NCI-H1092 (cell line): Measurements from ENCODE around the gene PTPRT.

ENCODE experiments used
- DNase-seq: peaks from one replicate; lab custom pipeline; 2025; lab: John Stamatoyannopoulos, UW

The PTPRT gene

DNA sequence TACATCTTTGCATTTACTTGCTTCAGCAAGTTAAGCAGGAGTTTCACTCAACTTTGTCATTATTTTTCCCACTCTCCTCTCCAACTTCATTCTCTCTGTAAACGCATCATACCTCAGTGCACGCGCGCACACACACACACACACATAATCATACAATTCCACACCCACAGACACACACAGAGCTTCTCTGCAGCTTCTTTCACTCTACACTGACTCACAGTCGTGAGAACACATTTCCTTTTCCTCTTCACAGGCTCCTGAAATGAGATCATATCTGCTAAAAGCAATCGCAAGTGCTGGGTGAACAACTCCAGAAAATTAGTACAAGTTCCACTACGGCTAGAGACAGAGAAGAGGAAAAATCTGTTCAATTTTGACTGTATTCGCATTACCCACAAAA lies 215.4 kb downstream of the PTPRT start:
- DNase-seq: no peak

DNA sequence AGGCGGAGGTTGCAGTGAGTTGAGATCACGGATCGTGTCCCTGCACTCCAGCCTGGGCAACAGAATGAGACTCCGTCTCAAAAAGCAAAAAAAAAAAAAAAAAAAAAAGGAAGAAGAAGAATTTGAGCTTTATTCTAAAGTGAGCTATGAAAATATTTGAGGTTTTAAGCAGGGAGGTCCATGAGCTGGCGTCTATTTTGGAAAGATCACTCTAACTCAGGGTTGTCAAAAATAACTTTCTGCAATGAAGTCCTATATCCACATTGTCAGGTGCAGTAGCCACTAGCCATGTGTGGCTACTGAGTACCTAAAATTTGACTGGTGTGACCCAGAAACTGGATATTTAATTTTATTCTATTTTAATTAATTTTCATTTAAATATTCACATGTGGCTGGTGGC lies 217.1 kb downstream of the PTPRT start:
- no peak for DNase-seq

DNA sequence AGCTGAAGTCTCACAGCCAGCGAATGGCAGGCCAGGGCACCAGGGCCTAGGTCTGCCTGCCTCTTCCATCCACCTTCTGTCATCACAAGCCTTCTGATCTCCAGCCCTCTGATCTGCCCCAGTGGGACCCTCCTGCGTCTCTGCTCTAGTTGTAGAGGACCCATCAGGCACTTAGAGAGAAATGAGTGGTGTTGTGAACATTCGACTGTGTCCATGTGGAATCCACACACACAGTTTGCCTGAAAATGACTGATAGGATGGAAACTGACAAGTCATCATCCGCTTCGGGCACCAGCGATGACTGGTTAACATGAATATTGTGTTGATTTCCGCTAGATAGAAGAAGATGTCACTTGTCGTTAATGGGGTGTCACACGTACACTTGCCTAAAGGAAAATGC lies 221.0 kb downstream of the PTPRT start:
- DNase-seq: no peak

DNA sequence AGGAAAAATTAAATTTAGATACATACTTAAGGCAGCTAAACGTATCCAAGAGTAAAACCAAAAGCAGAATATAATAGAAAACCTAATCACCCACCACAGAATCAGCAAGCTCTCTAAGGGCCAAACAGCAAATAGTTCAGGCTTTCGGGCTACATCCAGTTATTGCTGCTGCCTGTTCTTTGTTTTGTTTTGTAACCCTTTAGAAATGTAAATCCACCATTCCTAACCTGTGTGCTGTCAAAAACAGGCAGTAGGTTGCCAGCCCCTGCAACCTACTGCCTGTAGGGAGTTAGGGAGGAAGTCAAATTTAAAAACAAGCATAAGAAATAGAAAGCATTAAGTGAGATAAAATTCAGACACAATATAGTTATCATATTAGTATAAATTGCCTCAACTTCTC lies 225.9 kb downstream of the PTPRT start:
- DNase-seq: no peak

DNA sequence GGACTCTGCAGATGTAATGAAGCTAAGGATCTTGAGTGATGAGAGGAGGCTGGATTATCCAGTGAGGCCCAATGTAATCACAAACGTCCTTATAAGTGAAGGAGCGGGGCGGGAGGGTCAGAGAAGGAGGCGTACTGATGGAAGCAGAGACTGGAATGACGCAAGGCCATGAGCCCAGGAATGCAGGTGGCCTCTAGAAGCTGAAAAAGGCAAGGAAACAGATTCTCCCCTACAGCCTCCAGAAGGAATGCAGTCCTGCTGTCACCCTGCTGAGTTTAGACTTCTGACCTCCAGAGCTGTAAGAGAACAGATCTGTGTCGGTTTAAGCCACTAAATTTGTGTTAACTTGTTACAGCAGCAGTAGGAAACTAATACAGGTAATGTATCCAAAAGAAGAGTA lies 227.9 kb downstream of the PTPRT start:
- no peak for DNase-seq

DNA sequence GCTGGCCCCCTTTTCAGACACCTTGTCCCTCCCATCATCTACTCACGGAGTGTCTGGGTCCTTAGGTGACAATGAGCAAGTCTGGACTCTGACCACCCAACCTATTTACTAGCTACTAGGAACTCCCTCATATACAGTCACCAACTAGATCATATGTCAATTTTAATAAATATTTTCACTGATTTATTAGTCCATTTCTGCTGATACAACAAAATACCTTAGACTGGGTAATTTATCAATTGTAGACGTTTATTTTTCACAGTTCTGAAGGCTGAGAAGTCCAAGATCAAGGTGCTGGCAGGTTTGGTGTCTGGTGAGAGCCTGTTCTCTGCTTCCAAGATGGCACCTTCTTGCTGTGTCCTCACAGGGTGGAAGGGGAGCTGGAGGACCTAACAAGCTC lies 229.7 kb downstream of the PTPRT start:
- no peak for DNase-seq

DNA sequence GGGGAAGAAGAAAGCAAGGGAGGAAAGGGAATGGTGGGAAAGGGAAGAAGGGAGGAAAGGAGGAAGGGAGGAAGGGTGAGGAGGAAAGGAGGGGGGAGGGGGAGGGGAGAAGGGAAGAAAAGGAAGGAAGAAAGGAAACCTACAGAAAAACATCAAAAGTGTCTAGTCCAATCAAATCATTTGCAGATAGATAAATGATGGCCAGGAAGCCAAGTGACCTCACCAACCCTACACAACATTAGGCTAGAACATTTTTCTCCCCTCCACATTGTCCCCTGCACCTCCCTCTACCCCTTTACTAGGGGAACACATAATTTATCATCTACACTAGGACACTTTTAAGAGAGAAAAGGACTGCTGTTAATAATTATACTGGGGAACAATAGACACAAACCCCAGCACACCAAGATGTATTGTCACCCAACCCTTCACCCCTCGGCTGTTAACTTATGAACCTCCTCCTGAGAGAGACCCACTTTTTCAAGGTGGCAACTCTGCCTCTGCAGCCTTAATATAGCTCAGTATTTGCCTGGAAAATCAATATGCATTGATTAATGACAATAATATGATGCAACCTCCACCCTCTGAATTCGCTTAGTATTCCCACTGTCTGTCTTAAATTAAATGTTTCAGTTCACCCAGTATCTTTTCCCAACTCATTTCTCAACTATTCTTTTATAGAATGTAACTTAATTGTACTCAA lies 231.2 kb downstream of the PTPRT start:
- DNase-seq: no peak

DNA sequence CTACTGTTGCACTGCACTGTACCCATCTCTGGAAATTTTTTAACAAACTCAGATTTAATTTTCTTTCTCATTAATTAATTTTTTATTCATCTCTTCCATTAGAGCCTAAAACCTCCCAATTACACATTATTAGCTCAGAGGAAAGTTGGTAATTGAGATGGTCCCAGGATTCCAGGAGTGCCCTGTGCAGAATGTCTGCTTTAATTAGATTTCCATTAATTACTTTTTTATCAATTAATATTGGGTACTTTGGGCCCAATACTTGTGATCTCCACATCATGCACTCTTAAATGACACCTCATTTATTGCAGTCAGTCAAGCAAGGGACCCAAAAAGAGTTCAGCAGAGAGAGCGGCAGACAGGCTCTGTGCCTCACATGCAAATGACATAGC lies 232.0 kb downstream of the PTPRT start:
- no peak for DNase-seq

DNA sequence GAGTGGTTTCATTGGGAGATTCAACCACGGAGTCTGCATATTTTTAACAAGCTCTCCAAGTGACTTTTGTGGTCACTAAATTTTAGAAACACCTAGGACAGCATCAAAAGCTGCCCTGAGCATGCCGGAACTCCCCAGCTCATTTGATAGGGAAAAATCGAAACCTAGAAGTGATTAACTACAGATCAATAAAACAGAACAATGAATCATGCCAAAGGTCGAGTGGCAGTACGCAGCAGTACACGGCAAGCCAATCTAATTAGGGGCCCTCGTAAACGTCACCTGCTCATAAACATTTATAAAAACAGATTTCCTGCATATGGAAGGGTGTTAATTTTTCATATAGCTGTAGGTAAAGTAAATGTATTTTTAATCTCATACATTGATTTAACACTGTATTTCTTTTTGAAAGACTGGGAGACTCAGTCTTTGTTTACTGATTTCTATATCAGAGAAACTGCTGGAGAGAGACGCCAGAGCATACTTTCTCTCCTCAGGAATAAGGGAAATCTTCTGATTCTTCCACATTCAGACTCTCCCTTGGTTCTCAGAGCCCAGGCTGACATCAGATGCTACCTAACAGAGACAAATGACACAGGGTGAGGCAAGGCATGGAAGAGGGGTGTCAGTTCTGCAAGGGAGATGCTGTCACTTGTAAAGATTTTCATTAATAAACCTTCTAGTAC lies 232.5 kb downstream of the PTPRT start:
- DNase-seq: no peak

DNA sequence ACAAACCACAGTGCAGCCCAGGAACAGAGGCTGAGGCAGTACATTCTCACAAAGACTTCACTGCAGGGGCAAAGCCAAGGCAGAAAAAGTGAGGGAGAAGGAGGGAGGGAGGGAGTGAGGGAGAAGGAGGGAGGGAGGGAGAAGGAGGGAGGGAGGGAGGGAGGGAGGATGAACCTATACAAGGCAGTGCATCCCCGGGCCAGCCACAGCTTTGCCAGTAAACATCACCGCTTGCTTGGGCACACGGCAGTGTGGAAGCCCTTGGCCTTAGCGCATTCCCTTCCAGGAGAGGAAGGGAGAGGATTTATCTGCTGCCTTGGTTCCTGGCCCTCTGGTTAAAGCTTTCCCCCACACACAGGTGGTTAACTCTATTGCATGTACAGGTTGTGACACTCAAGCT lies 234.0 kb downstream of the PTPRT start:
- DNase-seq: no peak

DNA sequence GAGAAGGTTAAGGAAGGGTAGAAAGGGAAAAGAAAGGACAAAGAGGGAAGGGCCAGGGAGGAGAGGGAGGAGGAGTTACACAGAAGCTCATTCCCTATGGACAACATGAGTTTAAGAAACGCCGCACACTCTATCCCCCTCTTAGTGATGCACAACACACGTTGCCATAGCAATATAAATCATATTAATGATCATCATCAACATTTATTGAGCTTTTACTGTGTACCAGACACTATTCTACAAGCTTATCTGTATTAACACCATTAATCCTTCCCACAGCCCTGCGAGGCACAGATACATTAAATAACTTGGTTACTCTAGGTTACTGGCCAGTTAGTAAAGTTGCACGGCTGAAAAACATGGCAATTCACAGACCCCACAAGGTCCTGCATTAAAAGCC lies 234.8 kb downstream of the PTPRT start:
- DNase-seq: no peak

DNA sequence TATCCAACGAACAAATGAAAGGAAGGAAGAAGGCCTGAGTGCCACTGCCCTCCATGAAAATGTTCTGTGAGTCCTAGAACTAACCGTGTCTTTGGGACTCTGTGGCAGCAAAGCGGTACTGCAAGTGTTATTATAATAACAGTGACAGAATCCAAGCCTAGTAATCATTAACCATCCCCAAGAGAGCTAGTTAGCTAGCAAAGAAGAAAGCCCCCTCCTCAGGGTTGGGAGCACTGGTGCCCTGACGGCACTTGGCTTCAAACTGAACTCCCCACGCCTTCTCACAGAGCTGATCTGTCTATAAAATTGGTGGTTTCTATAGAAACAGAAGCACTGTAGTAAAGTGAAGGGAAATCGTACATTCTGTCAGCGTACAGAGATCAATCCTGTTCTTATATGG lies 239.8 kb downstream of the PTPRT start:
- no peak for DNase-seq

DNA sequence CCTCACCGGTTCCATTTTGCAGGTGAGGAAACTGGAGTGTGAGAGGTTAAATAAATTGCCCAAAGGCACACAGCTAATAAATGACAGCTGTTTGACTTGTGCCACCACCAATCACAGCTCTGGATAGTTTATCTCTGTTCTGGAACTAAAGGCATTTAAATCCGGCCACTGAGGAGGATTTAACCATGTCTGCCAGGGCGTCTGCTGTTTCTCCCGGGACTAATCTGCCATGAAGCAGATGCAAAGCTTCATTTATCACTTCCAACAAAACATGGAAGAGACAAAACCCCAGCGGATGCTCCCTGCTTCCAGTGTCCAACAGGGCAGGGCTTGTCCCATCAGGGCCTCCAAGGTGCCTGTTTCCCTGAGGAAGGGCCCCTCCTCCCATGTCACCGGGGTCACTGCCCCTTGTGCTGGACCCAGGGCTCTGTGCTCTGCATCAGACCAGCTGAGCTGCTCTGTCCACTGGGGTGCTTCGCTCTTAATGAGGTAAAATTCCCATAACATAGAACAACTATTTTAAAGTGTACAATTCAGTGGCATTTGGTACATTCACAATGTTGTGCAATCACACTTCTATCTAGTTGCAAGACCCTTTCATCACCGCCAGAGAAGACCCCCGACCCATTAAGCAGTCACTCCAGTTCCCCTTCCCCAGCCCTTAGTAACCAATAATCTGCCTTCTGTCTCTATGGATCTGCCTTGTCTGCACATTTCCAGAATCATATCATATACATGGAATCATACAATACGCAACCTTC lies 244.3 kb downstream of the PTPRT start:
- DNase-seq: no peak

DNA sequence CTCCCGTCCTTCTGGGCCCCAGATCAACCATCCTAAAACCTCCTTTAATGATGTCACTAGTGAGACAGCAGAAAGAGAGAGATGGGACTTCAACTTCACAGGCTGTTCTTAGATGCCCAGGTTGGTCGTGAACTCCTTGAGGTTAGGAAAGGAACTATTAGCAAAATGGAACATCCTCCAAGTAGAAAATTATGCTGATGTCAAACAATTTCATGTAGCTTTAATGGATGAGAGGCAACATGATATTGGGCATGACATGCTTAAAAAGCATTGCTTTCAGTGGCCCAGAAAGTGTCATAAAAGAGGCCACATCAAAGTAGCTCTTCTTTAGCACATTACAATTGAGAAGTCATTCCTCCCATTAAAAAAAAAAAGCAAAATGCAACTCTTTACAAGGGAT lies 248.1 kb downstream of the PTPRT start:
- DNase-seq: no peak

DNA sequence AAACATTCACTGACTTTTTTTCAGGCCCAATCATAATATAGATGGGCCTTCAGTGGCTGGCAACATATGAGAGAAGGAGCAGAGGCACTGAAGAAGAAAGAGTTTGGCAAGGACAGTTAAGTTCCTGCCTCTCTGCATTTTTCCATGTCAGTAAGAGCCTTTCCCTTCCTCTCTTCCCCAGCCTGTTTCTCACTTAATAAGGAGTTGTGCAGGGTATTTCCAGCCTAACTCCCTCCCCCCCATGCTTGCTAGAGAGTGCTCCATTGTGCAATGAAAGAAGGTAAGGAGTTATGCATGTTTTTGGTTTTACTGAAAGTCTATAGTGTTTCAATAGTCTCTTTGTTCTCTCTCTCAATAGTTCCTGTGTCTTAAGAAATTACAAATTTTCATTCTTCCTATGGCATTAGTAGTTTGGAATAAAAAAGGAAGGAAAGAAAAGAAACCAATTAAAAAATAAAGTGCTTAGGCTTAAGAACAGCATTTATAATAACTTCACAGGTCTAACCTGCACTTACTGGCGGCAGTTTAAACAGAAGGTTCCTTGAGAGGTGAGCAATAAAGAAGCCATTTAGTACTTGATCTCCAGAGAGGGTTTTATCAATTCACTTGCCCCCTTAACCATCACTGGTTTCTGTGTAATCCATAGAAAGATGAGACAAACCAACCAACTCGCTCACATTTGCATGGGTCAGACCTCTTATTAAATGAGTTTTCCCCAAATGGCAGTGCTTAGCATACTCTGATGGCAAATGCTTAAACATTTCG lies 251.1 kb downstream of the PTPRT start:
- no peak for DNase-seq

DNA sequence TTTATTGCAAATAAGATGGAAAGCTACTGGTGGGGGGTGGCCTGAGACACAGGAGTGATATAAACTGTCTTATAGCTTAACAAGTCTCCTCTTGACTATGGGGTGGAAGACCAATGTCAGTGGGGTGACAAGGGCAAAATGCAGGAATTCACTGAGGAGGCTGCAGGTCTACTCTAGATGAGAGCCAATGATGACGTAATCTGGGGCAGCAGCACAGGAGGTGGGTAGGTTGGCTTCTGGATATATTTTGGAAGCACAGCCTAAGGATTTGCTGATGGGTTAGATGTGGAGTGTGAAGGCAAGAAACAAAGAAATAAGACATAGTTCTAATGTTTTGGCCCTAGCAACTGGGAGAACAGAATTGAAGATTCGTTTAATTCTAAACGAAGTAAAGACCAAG lies 253.2 kb downstream of the PTPRT start:
- no peak for DNase-seq

DNA sequence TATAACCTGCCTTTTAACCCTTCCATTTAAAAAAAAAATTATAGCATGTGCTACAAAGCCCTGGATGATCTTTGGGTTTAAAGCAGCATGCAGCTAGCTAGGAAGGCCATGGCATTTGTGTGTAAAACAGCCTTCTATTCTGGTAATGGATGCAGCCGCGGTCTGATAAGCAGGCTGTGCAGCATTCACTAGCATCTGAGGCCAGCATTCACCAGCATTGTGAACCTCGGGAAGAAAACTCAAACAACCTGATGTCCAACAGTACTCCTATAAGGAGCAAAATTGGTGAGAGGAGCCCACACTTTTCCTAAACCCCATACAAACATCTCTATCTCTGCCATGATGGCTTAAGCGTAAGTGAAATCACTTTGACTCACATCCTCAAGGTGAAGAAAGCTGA lies 265.5 kb downstream of the PTPRT start:
- no peak for DNase-seq

DNA sequence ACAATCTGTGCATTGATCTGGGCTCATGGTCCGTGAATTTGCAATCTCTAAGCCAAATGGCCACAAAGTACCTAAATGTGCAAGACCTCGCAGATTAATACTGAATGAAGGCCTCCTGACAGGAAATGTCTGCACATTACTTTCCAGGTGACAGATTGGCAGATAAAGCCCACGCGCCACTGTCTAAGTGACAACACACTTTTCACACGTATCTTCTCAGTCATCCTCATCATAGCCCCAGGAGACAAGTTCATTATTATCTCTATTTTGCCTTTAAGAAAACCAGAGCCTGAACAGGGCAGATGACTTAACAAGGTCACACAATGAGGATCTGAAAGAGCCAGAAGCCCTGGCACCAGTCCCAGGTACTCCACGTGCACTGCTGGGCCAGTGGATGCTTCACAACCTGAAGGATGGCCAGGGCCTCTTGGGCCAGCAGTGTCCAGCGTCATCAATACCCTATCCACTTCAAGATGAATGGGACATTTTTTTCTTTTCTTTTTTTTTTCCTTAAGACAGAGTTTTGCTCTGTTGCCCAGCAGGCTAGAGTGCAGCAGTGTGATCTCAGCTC lies 266.3 kb downstream of the PTPRT start:
- DNase-seq: no peak

DNA sequence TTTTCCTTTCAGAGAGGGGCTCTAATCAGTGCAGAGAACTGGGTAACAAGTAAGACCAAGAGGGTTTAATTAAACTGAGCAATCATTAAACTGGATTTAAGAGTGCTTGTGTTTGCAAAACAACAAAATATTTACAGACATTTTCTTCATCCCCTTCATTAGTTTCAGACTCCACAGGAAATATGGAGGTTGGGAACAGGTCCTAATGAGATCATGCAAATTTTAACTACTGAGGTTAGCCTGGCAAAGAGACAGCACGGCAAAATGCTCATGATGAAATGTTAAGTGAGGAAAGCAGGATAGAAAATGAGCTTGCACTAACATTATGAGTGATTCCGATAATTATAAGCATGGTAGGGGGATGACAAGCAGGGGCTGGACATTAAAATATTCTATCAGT lies 268.9 kb downstream of the PTPRT start:
- DNase-seq: no peak

DNA sequence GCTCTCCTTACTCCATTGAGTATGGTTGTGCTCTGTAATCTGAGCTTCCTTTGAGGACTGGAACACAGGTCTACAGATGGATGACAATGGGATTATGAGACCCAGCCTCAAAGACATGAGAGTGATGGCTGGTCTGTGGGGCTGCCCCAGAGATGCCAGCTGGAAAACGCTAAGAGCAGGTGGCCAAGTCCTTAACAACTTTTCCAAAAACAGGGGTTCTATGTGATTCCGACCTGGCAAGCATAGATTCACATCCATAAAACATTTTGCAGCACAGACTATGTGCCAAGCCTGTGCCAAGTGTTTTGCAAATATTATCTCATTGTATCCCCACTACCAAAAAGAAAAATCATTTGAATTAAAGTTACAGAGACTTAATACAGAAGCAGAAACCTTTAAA lies 270.4 kb downstream of the PTPRT start:
- no peak for DNase-seq

DNA sequence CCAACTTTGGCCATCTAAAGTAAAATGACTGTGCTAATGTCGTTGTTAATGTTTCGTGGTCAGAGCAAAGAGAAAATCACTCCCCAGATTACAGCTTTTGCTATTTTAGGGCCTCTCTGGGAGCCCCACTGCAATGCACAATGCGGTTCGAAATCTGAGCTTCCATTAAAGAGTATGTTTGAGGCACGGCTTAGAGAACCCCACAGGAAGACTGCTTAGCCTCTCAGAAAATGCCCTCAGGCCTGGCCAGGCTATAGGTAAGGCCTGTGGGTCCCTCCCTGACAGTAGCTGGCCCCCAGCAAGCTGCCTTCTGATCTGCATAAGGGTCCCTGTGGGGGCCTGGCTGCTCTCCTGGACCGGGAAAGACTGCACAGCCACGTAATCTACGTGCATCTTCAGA lies 274.6 kb downstream of the PTPRT start:
- DNase-seq: no peak

DNA sequence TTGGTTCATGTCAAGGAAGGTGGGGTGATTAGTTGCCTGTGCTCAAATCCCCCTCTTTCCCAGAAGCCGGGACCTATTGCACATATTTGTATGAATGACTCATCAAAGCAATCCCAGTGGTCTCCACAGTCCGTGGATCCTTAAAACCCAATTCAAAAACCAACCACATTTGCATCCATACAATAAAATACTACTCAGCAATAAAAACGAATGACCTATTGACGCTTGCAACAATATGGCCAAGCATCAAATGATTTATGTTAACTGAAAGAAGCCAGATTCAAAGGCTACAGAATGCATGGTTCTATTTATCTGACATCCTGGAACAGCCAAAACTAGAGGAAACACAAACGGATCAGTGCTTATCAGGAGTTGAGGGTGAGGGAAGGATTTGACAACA lies 275.4 kb downstream of the PTPRT start:
- no peak for DNase-seq
